HK-2 (cell line): Measurements from ENCODE around the gene KLF6.

Source experiments
- DNase-seq: peaks from one replicate; pipeline ENCODE4 v3.0.0-alpha.2; 2018; ENCODE audit not compliant: unreplicated experiment

Gene KLF6

GRCh38 chr10:3774814-3775695 lies 10.0 kb downstream of the KLF6 start:
- DNase-seq: peak; percentile 71

- DNase-seq: peak; percentile 51
These were observed 10.8 kb downstream of the KLF6 start for GRCh38 chr10:3774018-3774813.

- no peak for DNase-seq
These were observed 11.5 kb downstream of the KLF6 start for GRCh38 chr10:3773460-3774017.

GRCh38 chr10:3772361-3773171 lies 12.4 kb downstream of the KLF6 start:
- no peak for DNase-seq

GRCh38 chr10:3770611-3771110 lies 14.3 kb downstream of the KLF6 start:
- DNase-seq: no peak

- DNase-seq: no peak
These were observed 15.5 kb downstream of the KLF6 start for GRCh38 chr10:3769556-3769955.

- no peak for DNase-seq
These were observed 18.8 kb downstream of the KLF6 start for GRCh38 chr10:3766046-3766756.

GRCh38 chr10:3765146-3765545 lies 19.9 kb downstream of the KLF6 start:
- no peak for DNase-seq

GRCh38 chr10:3764626-3765112 lies 20.3 kb downstream of the KLF6 start:
- no peak for DNase-seq

GRCh38 chr10:3763852-3764625 lies 21.0 kb downstream of the KLF6 start:
- no peak for DNase-seq

- DNase-seq: peak; percentile 78
These were observed 22.0 kb downstream of the KLF6 start for GRCh38 chr10:3763035-3763456.

- no peak for DNase-seq
These were observed 22.7 kb downstream of the KLF6 start for GRCh38 chr10:3762309-3762708.

- peak; percentile 73 for DNase-seq
These were observed 23.1 kb downstream of the KLF6 start for GRCh38 chr10:3761904-3762303.

GRCh38 chr10:3761021-3761686 lies 23.9 kb downstream of the KLF6 start:
- no peak for DNase-seq

GRCh38 chr10:3760083-3760482 lies 24.9 kb downstream of the KLF6 start:
- DNase-seq: no peak

GRCh38 chr10:3759397-3759796 lies 25.6 kb downstream of the KLF6 start:
- DNase-seq: no peak

GRCh38 chr10:3758491-3758970 lies 26.5 kb downstream of the KLF6 start:
- DNase-seq: no peak

GRCh38 chr10:3757638-3758490 lies 27.1 kb downstream of the KLF6 start:
- DNase-seq: no peak
